Kidney (tissue), 14 donors: ENCODE measurements around the gene RPS6KA2. TPM values are rescaled to one million over a fixed set of nuclear protein-coding genes. Genes with fewer than 3 reads are reported as not detected.

Experiments used
- DNase-seq, 5 donors: peaks; one replicate each; pipeline ENCODE4 v3.0.0-alpha.2; 2013 to 2020
- FAIRE-seq: peaks from 2 replicates; lab custom pipeline; 2012; peaks lifted over from hg19 to GRCh38; lab: Jason Lieb, UNC
- H3K27ac ChIP-seq, 2 donors: one replicate each; pipeline ENCODE4 v1.7.0; 2013; ENCODE audit warnings: low read depth in 2 of 2, low read length in 2 of 2, inconsistent platforms in 1 of 2
- H3K27me3 ChIP-seq: one replicate; pipeline ENCODE4 v1.7.1; 2013; ENCODE audit warnings: low read length, inconsistent platforms; ENCODE audit not compliant: control insufficient read depth, insufficient read depth
- H3K36me3 ChIP-seq, 3 donors: one replicate each; pipeline versions ENCODE4 v1.7.0 to v1.7.1; 2013; ENCODE audit warnings: low read length in 3 of 3, control low read depth in 1 of 3, inconsistent platforms in 1 of 3; ENCODE audit not compliant: insufficient read depth in 3 of 3, control insufficient read depth in 2 of 3
- H3K4me1 ChIP-seq, 3 donors: one replicate each; pipeline versions ENCODE4 v1.7.0 to v1.7.1; 2013; ENCODE audit warnings: low read length in 3 of 3, inconsistent platforms in 1 of 3, low read depth in 1 of 3; ENCODE audit not compliant: control insufficient read depth in 2 of 3, insufficient read depth in 2 of 3
- H3K4me3 ChIP-seq, 3 donors: one replicate each; pipeline versions ENCODE4 v1.7.0 to v1.8.1; 2013; ENCODE audit warnings: low read length in 3 of 3, control low read depth in 1 of 3, inconsistent platforms in 1 of 3
- H3K9ac ChIP-seq, 3 donors: one replicate each; pipeline versions ENCODE4 v1.7.0 to v1.7.1; 2013; ENCODE audit warnings: low read length in 3 of 3, control low read depth in 1 of 3, inconsistent platforms in 1 of 3
- H3K9me3 ChIP-seq, 3 donors: one replicate each; pipeline versions ENCODE4 v1.7.0 to v1.7.1; 2013; ENCODE audit warnings: low read length in 3 of 3, control low read depth in 1 of 3, inconsistent platforms in 1 of 3; ENCODE audit not compliant: control insufficient read depth in 2 of 3, insufficient read depth in 1 of 3
- CTCF ChIP-seq: IDR thresholded peaks from 3 replicates; pipeline ENCODE4 v1.5.1; 2012; ENCODE audit warnings: mild to moderate bottlenecking, moderate library complexity, borderline replicate concordance; ENCODE audit not compliant: insufficient read depth; ENCODE audit errors: extremely low read depth
- intact Hi-C: fragments of 100-400 bp; cut with DNase I; formaldehyde crosslinking; loops from one replicate; pipeline ENCODE4 v1.11.1; 2022
- polyA plus RNA-seq: library from polyadenylated mRNA; stranded (reverse); fragments of 350-450 nt; fragmentation: Illumina TruSeq; extraction: RNeasy Lipid Tissue Mini Kit (QIAGEN cat#74804); gene quantifications from one replicate; pipeline ENCODE4 v1.2.3, GENCODE V29; 2014; ENCODE audit warnings: low read depth, low replicate concordance; ENCODE audit not compliant: insufficient read depth
- total RNA-seq: library from RNA; stranded (reverse); fragmentation: NEBNext Ultra II Directional; extraction: Animal tissue kit (Norgen Biotek cat#: 25700); gene quantifications from one replicate; pipeline ENCODE4 v1.2.1, GENCODE V29; 2021
- donor health status: control.
- donor health status: control.
- donor health status: control.
- donor health status: control.
- donor health status: control.
- donor health status: DM: yes; HTN: yes; CAD: no.
- donor health status: Normal renal cell carcinoma (clear cell type).

Gene RPS6KA2
- total and polyA plus RNA-seq, 2 donors from 2014 or later, result 12.3 to 61.2 TPM

- Histone ChIP-seq H3K36me3 (peaks cover 0 to 2% (median 0%) of the 10 kb centered on the region in 3 donors), H3K9me3 (no peaks in the 10 kb centered on the region), H3K27me3 (no peaks in the 10 kb centered on the region), H3K4me1 (no peaks in the 10 kb centered on the region), H3K27ac (no peak overlapping the region), H3K4me3 (no peak overlapping the region), H3K9ac (no peak overlapping the region)
- no peak for TF ChIP-seq CTCF
- DNase-seq (peak in 1 of 5 donors; percentile 57), FAIRE-seq (no peak)
- intact Hi-C loops, result no loop called here
Observed at GRCh38 chr6:166474721-166475565, 152.1 kb downstream of the RPS6KA2 start.

- no peak for TF ChIP-seq CTCF
- intact Hi-C loops, result no loop called here
- DNase-seq (peak in 1 of 5 donors; percentile 37), FAIRE-seq (no peak)
- Histone ChIP-seq H3K27me3 (no peaks in the 10 kb centered on the region), H3K27ac (no peak overlapping the region), H3K9me3 (no peaks in the 10 kb centered on the region), H3K9ac (no peak overlapping the region), H3K4me1 (no peaks in the 10 kb centered on the region), H3K36me3 (peaks cover 0 to 2% (median 0%) of the 10 kb centered on the region in 3 donors), H3K4me3 (no peak overlapping the region)
Observed at GRCh38 chr6:166473886-166474571, 153.0 kb downstream of the RPS6KA2 start.

- TF ChIP-seq CTCF, result no peak
- Histone ChIP-seq H3K27me3 (no peaks in the 10 kb centered on the region), H3K36me3 (peaks cover 0 to 4% (median 2%) of the 10 kb centered on the region in 3 donors), H3K4me3 (no peak overlapping the region), H3K4me1 (no peaks in the 10 kb centered on the region), H3K9ac (no peak overlapping the region), H3K27ac (no peak overlapping the region), H3K9me3 (no peaks in the 10 kb centered on the region)
- DNase-seq (peak in 1 of 5 donors; percentile 45), FAIRE-seq (no peak)
- intact Hi-C loops, result no loop called here
Observed at GRCh38 chr6:166472636-166473035, 154.4 kb downstream of the RPS6KA2 start.
